HepG2 (cell line): Measurements from ENCODE around the gene CACNG7.

ENCODE experiments used
- CEBPB ChIP-seq: IDR thresholded peaks from 2 replicates; pipeline ENCODE4 v1.6.1; 2011; ENCODE audit warnings: low read depth, low read length, improper control_type of control experiment, borderline replicate concordance
- CTCF ChIP-seq: sonication (generic); formaldehyde crosslinking; IDR thresholded peaks from 2 replicates; pipeline ENCODE4 v1.5.0; 2020; ENCODE audit warnings: mild to moderate bottlenecking, missing genetic modification reagents, moderate library complexity
- SP1 ChIP-seq, 2 experiments: fragments of 450-650 bp in 1 of 2; sonication (generic) in 1 of 2; formaldehyde crosslinking in 1 of 2; IDR thresholded peaks; 2 replicates each; pipeline versions ENCODE4 v1.4.0 to v1.6.1; 2016 to 2020; ENCODE audit warnings: missing genetic modification reagents in 1 of 2
- SRF ChIP-seq: IDR thresholded peaks from 2 replicates; pipeline ENCODE4 v1.6.1; 2011; ENCODE audit warnings: mild to moderate bottlenecking, low read depth, low read length, moderate library complexity
- TFAP4 ChIP-seq: sonication (generic); IDR thresholded peaks from 2 replicates; pipeline ENCODE4 v1.6.1; 2016; ENCODE audit warnings: low read depth, borderline replicate concordance
- ZBTB42 ChIP-seq: sonication (generic); formaldehyde crosslinking; IDR thresholded peaks from 2 replicates; pipeline ENCODE4 v1.5.0; 2020; ENCODE audit warnings: mild to moderate bottlenecking, missing genetic modification reagents
- ZBTB8A ChIP-seq: sonication (generic); formaldehyde crosslinking; IDR thresholded peaks from 2 replicates; pipeline ENCODE4 v1.4.0; 2020; ENCODE audit warnings: mild to moderate bottlenecking, low read depth, missing genetic modification reagents, borderline replicate concordance
- ZNF138 ChIP-seq: sonication (generic); formaldehyde crosslinking; IDR thresholded peaks from 2 replicates; pipeline ENCODE4 v1.5.0; 2020; ENCODE audit warnings: mild to moderate bottlenecking, low read depth, missing genetic modification reagents
- ZNF687 ChIP-seq: sonication (generic); formaldehyde crosslinking; IDR thresholded peaks from 2 replicates; pipeline ENCODE4 v1.5.1; 2020; ENCODE audit warnings: mild to moderate bottlenecking, missing genetic modification reagents, moderate library complexity
- ZNF777 ChIP-seq: sonication (generic); formaldehyde crosslinking; IDR thresholded peaks from 2 replicates; pipeline ENCODE4 v1.4.0; 2020; ENCODE audit warnings: missing genetic modification reagents

- no peak for TF ChIP-seq ZNF687
- TF ChIP-seq CTCF (CRISPR knock-in tag) = no peak
- TF ChIP-seq CEBPB = no peak
- TF ChIP-seq SRF = no peak
- TF ChIP-seq ZNF138 (CRISPR knock-in tag) = no peak
- TF ChIP-seq ZNF777 (CRISPR knock-in tag) = no peak
- TF ChIP-seq SP1 (IDR thresholded peaks at IDR 0.05) = no peak
- no peak for TF ChIP-seq SP1 (CRISPR knock-in tag; IDR thresholded peaks at IDR 0.05)
- TF ChIP-seq ZBTB8A (CRISPR knock-in tag) = no peak
- TF ChIP-seq ZBTB42 (CRISPR knock-in tag) = no peak
- no peak for TF ChIP-seq TFAP4
Measured at GRCh38 chr19:53958168-53958571, 49.1 kb downstream of the CACNG7 start.
